Stimulated activated CD4-positive, alpha-beta T cell treated with anti-CD3 and anti-CD28 coated beads, Interleukin-15, amount 100 ng/mL, for 48 hours (primary cell): ENCODE results near the gene ATN1.
A peak's percentile ranks its signal among the peaks of the same experiment; 100 is the strongest.

Experiments
- DNase-seq, 2 donors: peaks; one replicate each; pipeline ENCODE4 v3.0.0-alpha.2; 2020; ENCODE audit warnings: low read depth in 2 of 2

ATN1 gene

DNA sequence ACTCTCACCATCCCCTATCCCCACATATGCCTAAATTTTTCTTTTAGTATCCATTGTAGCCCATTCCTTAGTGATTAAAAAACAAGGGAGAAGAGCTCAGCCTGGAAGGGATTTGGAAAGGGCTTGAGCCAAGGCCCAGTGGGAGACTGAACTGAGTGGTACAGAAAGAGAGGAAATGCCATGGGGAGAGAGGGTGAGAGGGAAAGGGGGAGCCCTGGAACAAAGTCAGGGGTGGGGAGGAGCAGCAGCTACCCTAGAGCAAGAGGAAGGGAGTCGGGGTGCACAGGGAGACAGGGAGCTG, 2.6 kb upstream of the ATN1 start:
- no peak for DNase-seq

DNA sequence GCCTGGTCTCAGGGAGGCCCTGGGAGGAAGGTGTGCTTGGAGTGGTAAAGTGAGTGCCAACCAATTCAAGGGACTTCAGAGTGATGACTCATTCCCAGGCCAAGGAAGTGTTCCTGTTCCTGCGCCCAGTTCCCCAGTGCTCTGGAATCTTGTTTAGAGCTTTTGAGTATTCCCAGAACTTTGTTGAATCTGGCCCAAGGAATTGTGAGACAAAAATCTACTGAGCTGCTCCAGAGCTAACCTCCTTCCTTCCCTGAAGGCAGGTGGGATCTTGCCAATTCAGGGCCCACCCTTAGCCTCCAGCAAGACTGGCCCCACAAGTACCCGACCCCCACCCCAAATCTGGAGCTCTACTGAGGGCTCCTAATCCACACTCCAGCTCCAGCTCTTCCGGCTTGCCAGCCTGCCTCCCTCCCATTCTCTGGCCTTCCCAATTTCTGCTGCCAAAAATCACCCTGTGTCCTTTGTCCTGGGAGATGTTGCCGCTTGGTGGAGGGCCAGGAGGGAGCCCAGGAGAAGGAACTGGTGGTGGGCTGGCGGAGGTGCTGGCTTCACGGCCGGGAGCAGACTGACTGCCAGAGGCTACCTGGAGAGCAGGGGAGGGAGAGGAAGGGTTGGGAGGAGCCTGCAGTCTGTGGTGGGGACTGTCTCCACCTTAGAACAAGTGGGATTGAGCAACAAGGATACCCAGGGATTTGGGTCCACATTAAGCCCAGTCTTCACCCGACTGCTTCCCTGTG, 2.0 kb upstream of the ATN1 start:
- DNase-seq: no peak

DNA sequence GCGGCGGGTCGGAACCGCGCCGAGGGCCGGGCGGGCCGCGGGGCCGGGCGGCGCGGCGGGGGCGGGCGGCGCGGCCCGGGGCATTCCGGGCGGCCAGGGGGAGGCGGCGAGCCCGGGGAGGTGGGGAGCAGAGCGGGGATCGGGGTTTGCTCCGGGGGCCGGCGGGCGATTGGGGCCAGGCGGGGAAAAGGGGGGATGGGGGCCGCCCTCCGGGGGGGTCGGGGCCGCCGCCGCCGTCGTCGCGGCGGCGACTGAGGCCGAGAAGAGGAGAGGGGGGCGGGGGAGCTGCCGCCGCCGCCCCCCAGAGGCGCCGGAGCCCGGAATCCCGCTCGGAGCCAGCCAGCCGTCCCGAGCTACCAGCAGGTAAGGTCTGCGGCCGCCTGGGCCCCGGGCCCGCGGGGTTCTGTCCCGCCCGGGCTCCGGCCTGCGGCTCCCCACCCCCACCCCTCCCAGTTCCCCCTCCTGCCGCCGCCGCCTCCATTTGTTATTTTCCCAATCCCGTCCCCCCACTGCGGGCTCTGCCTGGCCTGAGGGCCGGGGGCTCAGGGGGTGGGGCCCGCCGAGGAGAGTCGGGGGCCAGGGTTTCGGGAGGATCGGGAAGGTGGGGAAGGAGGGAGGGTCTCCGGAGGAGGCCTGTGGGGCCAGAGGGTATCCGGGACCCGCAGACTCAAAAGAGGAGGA, 403 bp downstream of the ATN1 start:
- no peak for DNase-seq

DNA sequence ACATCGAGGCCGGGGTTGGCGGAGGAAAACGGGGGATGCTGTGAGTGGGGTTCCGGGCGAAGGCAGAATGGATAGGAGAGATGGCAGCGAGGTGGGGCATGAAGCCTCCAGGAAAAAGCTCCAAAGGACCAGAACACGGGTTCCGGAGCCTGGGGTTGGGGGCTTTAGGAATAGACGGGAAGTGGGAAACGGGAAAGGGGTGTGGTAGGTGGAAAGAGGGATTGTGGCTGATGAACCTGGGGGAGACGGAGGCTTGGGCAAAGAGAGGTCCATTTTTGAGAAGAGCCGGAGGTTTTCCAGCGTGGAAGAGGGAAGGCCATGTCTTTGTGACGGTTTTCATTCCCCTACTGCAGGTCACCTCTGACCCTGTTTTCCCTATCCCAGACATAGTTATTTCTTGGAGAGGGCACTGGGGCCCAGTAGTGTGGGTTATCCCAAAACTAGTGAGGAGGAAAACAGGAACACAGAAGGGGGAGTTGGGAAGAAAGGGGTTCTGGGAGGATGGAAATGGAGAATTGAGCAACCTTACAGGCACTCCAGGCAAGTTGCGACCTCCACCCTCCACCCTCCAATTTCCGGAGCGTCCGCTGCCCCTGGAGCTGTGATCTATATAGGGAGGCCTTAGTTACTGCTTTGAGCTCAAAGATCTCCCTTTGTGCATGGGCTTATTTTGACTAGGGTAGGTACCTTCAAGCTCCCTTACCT, 1.1 kb downstream of the ATN1 start:
- no peak for DNase-seq

DNA sequence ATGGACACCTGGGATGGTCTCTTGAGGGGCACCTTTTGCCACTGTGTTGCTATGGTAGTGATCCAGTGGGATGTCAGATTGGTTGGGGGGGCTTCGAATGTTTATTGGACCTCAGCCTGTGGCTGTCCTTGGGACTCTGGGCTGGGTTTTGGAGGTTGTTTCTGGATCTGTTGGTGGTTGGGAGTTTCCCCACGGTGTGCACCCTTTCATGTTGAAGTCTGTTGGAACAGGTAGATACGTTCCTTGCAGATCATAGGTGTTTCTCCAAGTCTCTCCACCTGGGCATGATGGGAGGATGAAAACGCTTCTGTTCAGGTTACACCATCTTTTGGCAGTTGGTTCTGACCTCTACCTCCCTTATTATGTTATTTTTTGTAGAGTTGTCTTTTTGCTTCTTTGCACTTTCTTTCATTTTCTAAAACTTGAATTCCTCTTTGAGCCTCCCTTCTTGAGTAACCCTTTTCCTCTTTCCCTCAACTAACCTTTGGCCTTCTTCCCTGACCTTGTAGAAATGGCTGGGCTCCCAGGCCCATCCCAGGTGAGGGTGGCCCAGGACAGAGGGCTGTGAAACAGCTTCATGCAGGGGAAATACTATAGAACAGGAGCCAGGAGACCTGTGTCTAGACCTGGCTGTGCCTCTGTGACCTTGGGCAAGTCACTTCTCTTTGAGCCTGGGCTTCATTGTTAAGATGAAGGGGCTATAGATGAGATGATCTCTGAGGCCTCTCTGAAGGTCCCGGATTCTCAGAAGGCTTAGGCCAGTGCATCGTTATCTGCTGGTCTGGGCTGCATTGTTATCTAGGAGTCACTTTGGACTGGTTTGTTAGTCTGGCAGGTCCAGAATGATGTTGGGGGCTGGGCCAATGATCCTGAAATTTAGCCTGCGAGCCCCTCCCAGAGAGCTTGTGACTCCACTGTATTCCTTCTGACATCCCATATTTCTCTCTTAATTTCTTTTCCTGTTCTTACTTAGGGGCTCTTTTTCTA, 2.0 kb downstream of the ATN1 start:
- no peak for DNase-seq

DNA sequence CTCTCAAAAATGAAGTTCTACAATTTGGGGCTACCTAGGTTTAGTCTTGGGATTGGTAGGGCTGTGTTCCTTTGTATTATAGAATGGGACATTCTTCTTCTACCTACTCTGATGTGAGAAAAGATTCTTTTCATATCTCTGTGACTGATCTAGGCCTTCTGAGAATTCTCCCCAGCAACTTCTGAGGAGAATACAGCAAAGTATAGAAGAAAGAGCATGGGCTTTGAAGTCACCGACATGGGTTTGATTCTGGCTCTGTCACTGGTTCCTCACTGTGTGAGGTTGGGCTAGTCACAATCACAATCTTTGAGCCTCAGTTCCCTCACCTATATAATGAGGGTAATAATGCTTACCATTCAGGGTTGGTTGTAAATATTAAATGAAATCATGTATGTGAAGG, 5.0 kb downstream of the ATN1 start:
- no peak for DNase-seq

DNA sequence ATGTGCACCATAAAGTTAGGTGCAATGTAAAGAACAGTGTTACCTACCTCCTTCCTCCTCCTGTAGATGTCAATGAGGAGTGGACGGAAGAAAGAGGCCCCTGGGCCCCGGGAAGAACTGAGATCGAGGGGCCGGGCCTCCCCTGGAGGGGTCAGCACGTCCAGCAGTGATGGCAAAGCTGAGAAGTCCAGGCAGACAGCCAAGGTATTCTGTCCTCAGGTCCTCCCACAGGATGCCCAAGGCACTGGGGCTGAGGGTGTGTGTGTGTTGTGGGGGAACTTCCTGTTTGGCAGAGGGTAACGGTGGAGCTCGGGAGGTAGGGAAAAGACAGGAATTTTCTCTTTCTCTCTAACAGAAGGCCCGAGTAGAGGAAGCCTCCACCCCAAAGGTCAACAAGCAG, 6.4 kb downstream of the ATN1 start:
- DNase-seq: no peak

DNA sequence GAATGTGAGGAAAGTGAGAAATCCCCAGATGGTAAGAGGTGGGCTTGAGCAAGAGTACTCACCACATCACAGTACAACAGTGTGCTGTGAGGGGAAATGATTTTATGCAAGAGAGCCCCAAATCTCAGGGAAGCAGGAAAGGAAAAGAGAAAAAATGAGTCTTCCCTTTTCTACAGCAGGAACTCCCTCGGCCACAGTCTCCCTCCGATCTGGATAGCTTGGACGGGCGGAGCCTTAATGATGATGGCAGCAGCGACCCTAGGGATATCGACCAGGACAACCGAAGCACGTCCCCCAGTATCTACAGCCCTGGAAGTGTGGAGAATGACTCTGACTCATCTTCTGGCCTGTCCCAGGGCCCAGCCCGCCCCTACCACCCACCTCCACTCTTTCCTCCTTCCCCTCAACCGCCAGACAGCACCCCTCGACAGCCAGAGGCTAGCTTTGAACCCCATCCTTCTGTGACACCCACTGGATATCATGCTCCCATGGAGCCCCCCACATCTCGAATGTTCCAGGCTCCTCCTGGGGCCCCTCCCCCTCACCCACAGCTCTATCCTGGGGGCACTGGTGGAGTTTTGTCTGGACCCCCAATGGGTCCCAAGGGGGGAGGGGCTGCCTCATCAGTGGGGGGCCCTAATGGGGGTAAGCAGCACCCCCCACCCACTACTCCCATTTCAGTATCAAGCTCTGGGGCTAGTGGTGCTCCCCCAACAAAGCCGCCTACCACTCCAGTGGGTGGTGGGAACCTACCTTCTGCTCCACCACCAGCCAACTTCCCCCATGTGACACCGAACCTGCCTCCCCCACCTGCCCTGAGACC, 7.8 kb downstream of the ATN1 start:
- DNase-seq: no peak

DNA sequence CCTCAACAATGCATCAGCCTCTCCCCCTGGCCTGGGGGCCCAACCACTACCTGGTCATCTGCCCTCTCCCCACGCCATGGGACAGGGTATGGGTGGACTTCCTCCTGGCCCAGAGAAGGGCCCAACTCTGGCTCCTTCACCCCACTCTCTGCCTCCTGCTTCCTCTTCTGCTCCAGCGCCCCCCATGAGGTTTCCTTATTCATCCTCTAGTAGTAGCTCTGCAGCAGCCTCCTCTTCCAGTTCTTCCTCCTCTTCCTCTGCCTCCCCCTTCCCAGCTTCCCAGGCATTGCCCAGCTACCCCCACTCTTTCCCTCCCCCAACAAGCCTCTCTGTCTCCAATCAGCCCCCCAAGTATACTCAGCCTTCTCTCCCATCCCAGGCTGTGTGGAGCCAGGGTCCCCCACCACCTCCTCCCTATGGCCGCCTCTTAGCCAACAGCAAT, 8.5 kb downstream of the ATN1 start:
- no peak for DNase-seq

DNA sequence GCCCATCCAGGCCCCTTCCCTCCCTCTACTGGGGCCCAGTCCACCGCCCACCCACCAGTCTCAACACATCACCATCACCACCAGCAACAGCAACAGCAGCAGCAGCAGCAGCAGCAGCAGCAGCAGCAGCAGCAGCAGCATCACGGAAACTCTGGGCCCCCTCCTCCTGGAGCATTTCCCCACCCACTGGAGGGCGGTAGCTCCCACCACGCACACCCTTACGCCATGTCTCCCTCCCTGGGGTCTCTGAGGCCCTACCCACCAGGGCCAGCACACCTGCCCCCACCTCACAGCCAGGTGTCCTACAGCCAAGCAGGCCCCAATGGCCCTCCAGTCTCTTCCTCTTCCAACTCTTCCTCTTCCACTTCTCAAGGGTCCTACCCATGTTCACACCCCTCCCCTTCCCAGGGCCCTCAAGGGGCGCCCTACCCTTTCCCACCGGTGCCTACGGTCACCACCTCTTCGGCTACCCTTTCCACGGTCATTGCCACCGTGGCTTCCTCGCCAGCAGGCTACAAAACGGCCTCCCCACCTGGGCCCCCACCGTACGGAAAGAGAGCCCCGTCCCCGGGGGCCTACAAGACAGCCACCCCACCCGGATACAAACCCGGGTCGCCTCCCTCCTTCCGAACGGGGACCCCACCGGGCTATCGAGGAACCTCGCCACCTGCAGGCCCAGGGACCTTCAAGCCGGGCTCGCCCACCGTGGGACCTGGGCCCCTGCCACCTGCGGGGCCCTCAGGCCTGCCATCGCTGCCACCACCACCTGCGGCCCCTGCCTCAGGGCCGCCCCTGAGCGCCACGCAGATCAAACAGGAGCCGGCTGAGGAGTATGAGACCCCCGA, 9.1 kb downstream of the ATN1 start:
- DNase-seq: no peak

DNA sequence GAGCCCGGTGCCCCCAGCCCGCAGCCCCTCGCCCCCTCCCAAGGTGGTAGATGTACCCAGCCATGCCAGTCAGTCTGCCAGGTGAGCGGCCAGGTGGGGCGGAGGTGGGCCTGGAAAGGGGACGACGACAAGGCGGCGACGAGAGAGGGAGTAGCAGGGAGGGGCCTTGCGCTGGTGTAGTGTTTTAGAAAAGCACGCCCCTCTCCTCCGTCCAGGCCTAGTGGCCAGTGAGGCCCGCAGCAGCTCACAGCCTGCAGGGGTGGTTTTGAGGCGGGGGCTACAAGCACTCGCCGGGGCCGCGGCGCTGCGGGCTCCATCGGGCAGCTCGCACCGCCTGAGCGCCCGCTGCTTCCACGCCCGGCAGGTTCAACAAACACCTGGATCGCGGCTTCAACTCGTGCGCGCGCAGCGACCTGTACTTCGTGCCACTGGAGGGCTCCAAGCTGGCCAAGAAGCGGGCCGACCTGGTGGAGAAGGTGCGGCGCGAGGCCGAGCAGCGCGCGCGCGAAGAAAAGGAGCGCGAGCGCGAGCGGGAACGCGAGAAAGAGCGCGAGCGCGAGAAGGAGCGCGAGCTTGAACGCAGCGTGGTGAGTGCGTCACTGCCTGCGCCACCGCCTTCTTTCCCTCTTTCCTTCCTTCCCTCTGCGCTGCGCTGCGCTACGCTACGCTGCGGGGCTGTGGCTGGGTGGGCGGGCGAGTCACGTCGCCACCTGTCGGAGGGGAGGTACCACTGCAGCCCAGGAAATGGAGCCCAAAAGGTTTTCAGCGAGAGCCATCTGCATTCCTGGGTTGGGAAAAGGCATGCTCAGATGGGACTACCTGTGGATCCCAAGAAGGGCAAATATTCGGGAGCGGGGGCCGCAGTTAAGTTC, 10.0 kb downstream of the ATN1 start:
- DNase-seq: peak; percentile 89 to 91

DNA sequence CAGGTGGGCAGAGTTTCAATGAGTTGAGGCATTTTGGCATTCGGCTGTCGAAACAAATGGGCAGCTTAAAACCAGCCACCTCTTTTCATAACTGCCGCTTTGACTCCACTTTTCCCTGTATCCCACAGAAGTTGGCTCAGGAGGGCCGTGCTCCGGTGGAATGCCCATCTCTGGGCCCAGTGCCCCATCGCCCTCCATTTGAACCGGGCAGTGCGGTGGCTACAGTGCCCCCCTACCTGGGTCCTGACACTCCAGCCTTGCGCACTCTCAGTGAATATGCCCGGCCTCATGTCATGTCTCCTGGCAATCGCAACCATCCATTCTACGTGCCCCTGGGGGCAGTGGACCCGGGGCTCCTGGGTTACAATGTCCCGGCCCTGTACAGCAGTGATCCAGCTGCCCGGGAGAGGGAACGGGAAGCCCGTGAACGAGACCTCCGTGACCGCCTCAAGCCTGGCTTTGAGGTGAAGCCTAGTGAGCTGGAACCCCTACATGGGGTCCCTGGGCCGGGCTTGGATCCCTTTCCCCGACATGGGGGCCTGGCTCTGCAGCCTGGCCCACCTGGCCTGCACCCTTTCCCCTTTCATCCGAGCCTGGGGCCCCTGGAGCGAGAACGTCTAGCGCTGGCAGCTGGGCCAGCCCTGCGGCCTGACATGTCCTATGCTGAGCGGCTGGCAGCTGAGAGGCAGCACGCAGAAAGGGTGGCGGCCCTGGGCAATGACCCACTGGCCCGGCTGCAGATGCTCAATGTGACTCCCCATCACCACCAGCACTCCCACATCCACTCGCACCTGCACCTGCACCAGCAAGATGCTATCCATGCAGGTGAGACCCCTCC, 10.8 kb downstream of the ATN1 start:
- no peak for DNase-seq

DNA sequence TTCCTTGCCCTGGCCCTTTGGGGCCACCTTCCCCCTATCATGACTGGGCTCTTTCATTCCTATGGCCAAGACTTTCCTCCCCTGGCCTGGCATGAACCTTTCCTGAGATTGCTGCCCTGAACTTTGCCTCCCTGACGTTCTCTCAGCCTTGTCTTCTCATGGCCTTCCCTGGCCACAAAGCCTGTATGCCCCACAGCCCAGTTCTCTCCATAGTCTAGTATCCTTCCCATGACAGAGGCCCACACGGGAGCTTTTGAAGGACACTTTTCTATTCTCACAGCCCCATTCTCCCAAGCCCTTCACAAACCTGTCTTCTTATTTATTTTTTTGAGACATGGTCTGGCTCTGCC, 11.4 kb downstream of the ATN1 start:
- no peak for DNase-seq

DNA sequence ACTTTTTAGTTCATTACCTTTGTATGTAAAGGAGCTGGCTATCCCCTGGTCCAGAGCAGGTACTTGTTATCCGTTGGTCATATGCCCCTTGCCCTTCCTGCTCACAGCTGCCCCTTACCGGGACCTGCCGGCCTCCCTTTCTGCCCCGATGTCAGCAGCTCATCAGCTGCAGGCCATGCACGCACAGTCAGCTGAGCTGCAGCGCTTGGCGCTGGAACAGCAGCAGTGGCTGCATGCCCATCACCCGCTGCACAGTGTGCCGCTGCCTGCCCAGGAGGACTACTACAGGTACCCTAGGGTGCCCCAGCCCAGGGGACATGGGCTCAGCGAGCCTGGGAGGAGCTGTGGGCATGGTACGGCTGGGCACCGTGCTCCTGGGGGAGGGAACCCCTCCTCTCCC, 13.5 kb downstream of the ATN1 start:
- no peak for DNase-seq

DNA sequence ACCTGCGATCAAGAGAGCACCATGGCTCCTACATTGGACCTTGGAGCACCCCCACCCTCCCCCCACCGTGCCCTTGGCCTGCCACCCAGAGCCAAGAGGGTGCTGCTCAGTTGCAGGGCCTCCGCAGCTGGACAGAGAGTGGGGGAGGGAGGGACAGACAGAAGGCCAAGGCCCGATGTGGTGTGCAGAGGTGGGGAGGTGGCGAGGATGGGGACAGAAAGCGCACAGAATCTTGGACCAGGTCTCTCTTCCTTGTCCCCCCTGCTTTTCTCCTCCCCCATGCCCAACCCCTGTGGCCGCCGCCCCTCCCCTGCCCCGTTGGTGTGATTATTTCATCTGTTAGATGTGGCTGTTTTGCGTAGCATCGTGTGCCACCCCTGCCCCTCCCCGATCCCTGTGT, 14.0 kb downstream of the ATN1 start:
- DNase-seq: no peak

DNA sequence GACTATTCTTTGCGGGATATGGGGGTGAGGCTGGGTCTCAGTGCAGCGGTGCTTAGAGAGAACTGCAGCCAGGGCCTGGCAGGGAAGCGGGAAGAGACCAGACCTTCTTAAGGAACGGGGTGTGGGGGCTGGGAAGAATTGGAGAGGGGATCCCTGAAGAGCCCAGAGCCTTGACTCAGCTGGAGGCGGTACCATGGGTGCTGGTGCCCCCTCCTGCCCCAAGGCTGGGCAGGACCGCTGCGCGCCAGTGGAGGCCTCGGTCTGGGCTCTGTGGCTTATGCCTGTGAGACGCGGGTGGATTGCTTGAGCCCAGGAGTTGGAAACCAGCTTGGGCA, 14.5 kb downstream of the ATN1 start:
- no peak for DNase-seq

DNA sequence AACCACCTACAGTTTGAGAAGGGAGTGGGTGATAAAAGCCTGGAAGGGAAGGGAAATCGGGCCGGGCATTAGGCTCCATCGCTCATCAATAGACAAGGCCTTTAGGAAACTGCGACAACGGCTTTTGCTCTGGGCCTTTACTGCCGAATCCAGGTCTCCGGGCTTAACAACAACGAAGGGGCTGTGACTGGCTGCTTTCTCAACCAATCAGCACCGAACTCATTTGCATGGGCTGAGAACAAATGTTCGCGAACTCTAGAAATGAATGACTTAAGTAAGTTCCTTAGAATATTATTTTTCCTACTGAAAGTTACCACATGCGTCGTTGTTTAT, 15.6 kb downstream of the ATN1 start:
- DNase-seq: peak in 1 of 2 donors; percentile 65

DNA sequence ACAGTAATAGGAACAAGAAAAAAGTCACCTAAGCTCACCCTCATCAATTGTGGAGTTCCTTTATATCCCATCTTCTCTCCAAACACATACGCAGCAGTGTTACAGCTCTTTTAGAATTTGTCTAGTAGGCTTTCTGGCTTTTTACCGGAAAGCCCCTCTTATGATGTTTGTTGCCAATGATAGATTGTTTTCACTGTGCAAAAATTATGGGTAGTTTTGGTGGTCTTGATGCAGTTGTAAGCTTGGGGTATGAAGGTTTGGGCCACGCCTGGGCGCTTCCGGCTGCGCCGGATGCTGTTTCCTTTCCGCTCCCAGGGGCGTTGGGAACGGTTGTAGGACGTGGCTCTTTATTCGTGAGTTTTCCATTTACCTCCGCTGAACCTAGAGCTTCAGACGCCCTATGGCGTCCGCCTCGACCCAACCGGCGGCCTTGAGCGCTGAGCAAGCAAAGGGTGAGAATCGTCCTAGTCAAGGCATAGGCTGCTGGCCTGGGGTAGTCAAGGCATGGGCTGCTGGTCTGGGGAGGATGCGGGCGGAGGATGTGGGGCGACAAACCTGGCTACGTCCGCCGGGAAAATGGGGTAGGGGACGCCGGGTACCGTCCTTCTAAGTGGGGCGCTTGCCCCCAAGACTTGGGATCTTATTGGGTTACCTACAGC, 16.1 kb downstream of the ATN1 start, which contains the start of the genes C12orf57 and RNU7-1:
Gene C12orf57 (plus strand): TSS at position 301 of the 659 bp plus-strand sequence. CDS start 100 bp downstream, at position 401.
Gene RNU7-1 (plus strand): TSS at position 95 of the 659 bp plus-strand sequence.
- DNase-seq: peak; percentile 74 to 82
